ENCODE data around the gene PTPRQ.
"Not testable (repeated sequence)": the region's sequence is repeated elsewhere in the genome, so short reads cannot be mapped to it uniquely, and the experiment has no call there.

The PTPRQ gene

GRCh38 chr12:80659512-80660063 lies 215.6 kb downstream of the PTPRQ start:
- DNase-seq: no peak

GRCh38 chr12:80662586-80662985 lies 218.6 kb downstream of the PTPRQ start:
- no peak for DNase-seq

GRCh38 chr12:80670214-80670613 lies 226.2 kb downstream of the PTPRQ start:
- DNase-seq: no peak

GRCh38 chr12:80676042-80676636 lies 232.1 kb downstream of the PTPRQ start:
- not testable (repeated sequence) for DNase-seq

- DNase-seq: no peak
Observed at GRCh38 chr12:80676856-80677255, 232.8 kb downstream of the PTPRQ start.

- no peak for DNase-seq
Observed at GRCh38 chr12:80677994-80678393, 234.0 kb downstream of the PTPRQ start.

- DNase-seq: no peak
Observed at GRCh38 chr12:80679346-80680131, 235.5 kb downstream of the PTPRQ start.

GRCh38 chr12:80681287-80681686 lies 237.3 kb downstream of the PTPRQ start:
- DNase-seq: no peak

- DNase-seq: no peak
Observed at GRCh38 chr12:80681786-80682185, 237.8 kb downstream of the PTPRQ start.

- no peak for DNase-seq
Observed at GRCh38 chr12:80684077-80684495, 240.1 kb downstream of the PTPRQ start.

- no peak for DNase-seq
Observed at GRCh38 chr12:80690090-80690489, 246.1 kb downstream of the PTPRQ start.

- no peak for DNase-seq
Observed at GRCh38 chr12:80690513-80690912, 246.5 kb downstream of the PTPRQ start.

- no peak for DNase-seq
Observed at GRCh38 chr12:80692114-80692513, 248.1 kb downstream of the PTPRQ start.

- DNase-seq: no peak
Observed at GRCh38 chr12:80697270-80697887, 253.3 kb downstream of the PTPRQ start.

GRCh38 chr12:80698256-80698655 lies 254.2 kb downstream of the PTPRQ start:
- no peak for DNase-seq

GRCh38 chr12:80698847-80699542 lies 255.0 kb downstream of the PTPRQ start:
- DNase-seq: no peak

- no peak for DNase-seq
Observed at GRCh38 chr12:80700327-80700726, 256.3 kb downstream of the PTPRQ start.

- no peak for DNase-seq
Observed at GRCh38 chr12:80701388-80701787, 257.4 kb downstream of the PTPRQ start.

- no peak for DNase-seq
Observed at GRCh38 chr12:80702889-80703805, 259.1 kb downstream of the PTPRQ start.

- no peak for DNase-seq
Observed at GRCh38 chr12:80704420-80704819, 260.4 kb downstream of the PTPRQ start.

GRCh38 chr12:80707126-80707829 lies 263.2 kb downstream of the PTPRQ start, which contains the start of gene MYF6:
Gene MYF6 (plus strand): TSS chr12:80707634. CDS start chr12:80707720, 86 bp downstream.
- DNase-seq: no peak

Data from activated T-cell treated with anti-CD3 and anti-CD28 coated beads, Interleukin-2, amount 50 U/mL, for 48 hours (primary cell).